ENCODE data around the gene HDAC2.

HDAC2 gene

GRCh38 chr6:113908801-113909200 lies 62.1 kb downstream of the HDAC2 start:
- no peak for DNase-seq

GRCh38 chr6:113907102-113907815 lies 63.7 kb downstream of the HDAC2 start:
- no peak for DNase-seq

GRCh38 chr6:113903666-113904330 lies 67.2 kb downstream of the HDAC2 start:
- no peak for DNase-seq

- no peak for DNase-seq
Measured at GRCh38 chr6:113901482-113901881, 69.5 kb downstream of the HDAC2 start.

GRCh38 chr6:113894712-113895674 lies 76.0 kb downstream of the HDAC2 start:
- DNase-seq = no peak

GRCh38 chr6:113893866-113894265 lies 77.1 kb downstream of the HDAC2 start:
- no peak for DNase-seq

GRCh38 chr6:113893451-113893850 lies 77.5 kb downstream of the HDAC2 start:
- DNase-seq = no peak

- no peak for DNase-seq
Measured at GRCh38 chr6:113888956-113889630, 81.9 kb downstream of the HDAC2 start.

GRCh38 chr6:113888493-113888892 lies 82.5 kb downstream of the HDAC2 start:
- no peak for DNase-seq

- no peak for DNase-seq
Measured at GRCh38 chr6:113886512-113886911, 84.4 kb downstream of the HDAC2 start.

- no peak for DNase-seq
Measured at GRCh38 chr6:113884011-113884410, 86.9 kb downstream of the HDAC2 start.
